ENCODE measurements around the gene LARGE1. TPM values are rescaled to one million over a fixed set of nuclear protein-coding genes. Genes with fewer than 3 reads are reported as not detected.

LARGE1 gene
- total and polyA plus RNA-seq, 2 of the 13 experiments (the other 11 are each of a cell fraction or from before 2014, with no cell fraction given) = 8.4 to 11.0 TPM

DNA sequence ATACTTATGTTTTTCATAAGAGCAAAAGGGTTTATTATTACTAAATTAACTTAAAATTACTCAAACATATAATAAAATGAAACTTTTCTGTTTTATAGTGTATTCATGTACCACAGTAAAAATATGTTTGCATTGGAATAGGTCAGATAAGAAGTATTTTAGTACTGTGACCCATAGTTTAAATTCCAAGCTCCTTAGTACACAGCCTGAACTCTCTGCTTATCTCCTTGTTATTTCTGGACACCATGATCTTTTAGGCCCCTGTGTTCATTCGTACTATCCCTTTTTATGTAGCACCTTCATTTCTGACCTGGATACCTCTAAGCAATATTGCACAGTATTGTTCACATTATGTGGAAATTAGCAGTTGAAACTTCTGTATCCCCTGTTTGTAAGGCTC, 565.3 kb downstream of the LARGE1 start (continued):
- TF ChIP-seq, protein P1, sequence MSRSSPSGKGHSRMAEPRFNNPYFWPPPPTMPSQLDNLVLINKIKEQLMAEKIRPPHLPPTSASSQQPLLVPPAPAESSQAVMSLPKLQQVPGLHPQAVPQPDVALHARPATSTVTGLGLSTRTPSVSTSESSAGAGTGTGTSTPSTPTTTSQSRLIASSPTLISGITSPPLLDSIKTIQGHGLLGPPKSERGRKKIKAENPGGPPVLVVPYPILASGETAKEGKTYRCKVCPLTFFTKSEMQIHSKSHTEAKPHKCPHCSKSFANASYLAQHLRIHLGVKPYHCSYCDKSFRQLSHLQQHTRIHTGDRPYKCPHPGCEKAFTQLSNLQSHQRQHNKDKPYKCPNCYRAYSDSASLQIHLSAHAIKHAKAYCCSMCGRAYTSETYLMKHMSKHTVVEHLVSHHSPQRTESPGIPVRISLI (CRISPR knock-in tag; IDR thresholded peaks at IDR 0.05; ENCODE audit: borderline replicate concordance) = no peak
- TF ChIP-seq ESRRA (CRISPR knock-in tag; IDR thresholded peaks at IDR 0.05; ENCODE audit: low read depth) = no peak

DNA sequence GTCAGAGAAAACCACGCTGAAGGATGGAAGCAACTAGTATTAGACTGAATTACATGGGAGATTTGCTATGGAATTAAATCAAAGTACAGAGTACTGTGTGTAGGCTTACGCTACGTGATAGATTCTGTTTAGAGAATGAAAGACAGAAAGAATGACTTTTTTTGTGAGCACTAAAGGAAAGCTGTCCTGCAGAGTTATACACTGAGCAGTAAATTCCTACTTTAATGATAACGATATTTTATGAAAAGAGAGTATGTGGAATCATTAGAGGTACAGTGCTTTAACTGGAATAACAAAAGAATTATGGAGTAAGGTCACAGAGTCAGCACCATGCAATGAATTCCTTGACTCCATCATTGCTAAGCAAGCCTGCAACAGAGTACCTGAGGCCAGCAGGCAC, 566.8 kb downstream of the LARGE1 start:
- TF ChIP-seq KDM5B (CRISPR knock-in tag; IDR thresholded peaks at IDR 0.05; ENCODE audit: borderline replicate concordance) (no peak), TEAD3 (CRISPR knock-in tag; optimal IDR thresholded peaks at IDR 0.05; ENCODE audit: borderline replicate concordance) (no peak), ZNF10 (CRISPR knock-in tag; IDR thresholded peaks at IDR 0.05; ENCODE audit: borderline replicate concordance, low read depth) (no peak), ZSCAN29 (CRISPR knock-in tag; conservative IDR thresholded peaks at IDR 0.05) (no peak), ZNF780A (CRISPR knock-in tag; IDR thresholded peaks at IDR 0.05) (no peak), JDP2 (CRISPR knock-in tag; IDR thresholded peaks at IDR 0.05; ENCODE audit: borderline replicate concordance) (no peak), NAIF1 (CRISPR knock-in tag; IDR thresholded peaks at IDR 0.05; ENCODE audit: borderline replicate concordance) (no peak), ZNF234 (CRISPR knock-in tag; conservative IDR thresholded peaks at IDR 0.05) (no peak), SP4 (CRISPR knock-in tag; IDR thresholded peaks at IDR 0.05) (no peak), RFX5 (IDR thresholded peaks at IDR 0.05; ENCODE audit: low read depth, low read length) (no peak), NFYC (CRISPR knock-in tag; IDR thresholded peaks at IDR 0.05) (no peak), ZNF674 (CRISPR knock-in tag; IDR thresholded peaks at IDR 0.05; ENCODE audit: low read depth) (no peak), ZNF7 (CRISPR knock-in tag; IDR thresholded peaks at IDR 0.05) (no peak), FOXK1 (CRISPR knock-in tag; IDR thresholded peaks at IDR 0.05; ENCODE audit: borderline replicate concordance, low read depth) (no peak)
- TF ChIP-seq, protein P2, sequence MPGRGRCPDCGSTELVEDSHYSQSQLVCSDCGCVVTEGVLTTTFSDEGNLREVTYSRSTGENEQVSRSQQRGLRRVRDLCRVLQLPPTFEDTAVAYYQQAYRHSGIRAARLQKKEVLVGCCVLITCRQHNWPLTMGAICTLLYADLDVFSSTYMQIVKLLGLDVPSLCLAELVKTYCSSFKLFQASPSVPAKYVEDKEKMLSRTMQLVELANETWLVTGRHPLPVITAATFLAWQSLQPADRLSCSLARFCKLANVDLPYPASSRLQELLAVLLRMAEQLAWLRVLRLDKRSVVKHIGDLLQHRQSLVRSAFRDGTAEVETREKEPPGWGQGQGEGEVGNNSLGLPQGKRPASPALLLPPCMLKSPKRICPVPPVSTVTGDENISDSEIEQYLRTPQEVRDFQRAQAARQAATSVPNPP (CRISPR knock-in tag; IDR thresholded peaks at IDR 0.05) = no peak
- TF ChIP-seq, protein P3, sequence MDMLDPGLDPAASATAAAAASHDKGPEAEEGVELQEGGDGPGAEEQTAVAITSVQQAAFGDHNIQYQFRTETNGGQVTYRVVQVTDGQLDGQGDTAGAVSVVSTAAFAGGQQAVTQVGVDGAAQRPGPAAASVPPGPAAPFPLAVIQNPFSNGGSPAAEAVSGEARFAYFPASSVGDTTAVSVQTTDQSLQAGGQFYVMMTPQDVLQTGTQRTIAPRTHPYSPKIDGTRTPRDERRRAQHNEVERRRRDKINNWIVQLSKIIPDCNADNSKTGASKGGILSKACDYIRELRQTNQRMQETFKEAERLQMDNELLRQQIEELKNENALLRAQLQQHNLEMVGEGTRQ (IDR thresholded peaks at IDR 0.05; ENCODE audit: low read depth, low read length) = no peak
- TF ChIP-seq, protein P3 (CRISPR knock-in tag; IDR thresholded peaks at IDR 0.05; ENCODE audit: borderline replicate concordance) = no peak
- TF ChIP-seq, protein P4, sequence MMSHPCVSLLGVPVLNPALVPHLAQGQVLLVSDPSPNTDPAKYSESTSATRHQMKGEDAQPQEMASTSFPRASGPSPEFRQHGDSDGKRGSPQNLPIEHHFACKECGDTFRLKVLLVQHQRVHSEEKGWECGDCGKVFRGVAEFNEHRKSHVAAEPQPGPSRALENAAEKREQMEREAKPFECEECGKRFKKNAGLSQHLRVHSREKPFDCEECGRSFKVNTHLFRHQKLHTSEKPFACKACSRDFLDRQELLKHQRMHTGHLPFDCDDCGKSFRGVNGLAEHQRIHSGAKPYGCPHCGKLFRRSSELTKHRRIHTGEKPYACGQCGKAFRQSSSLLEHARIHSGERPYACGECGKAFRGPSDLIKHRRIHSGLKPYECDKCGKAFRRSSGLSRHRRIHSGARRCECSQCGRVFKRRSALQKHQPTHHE (CRISPR knock-in tag; IDR thresholded peaks at IDR 0.05; ENCODE audit: borderline replicate concordance) = no peak
- no peak for ATAC-seq
- ChIA-PET CTCF (ENCODE audit: low intra/inter-chr PET ratio, low total read pairs) (no interaction called here), POLR2A (no interaction called here)
- Histone ChIP-seq H3K4me1 (ENCODE audit: insufficient read depth, low read length) (peaks cover 20% of the 10 kb centered on the region), H3K36me3 (replicated peaks in 1 of 2; ENCODE audit: control insufficient read depth in 1 of 2, insufficient read depth in 2 of 2, low read length in 2 of 2) (peaks cover 0 to 1% of the 10 kb centered on the region in 2 experiments; a peak in 1 of 5 replicates), H2AFZ (ENCODE audit: low read length) (no peak overlapping the region), H3K27ac (ENCODE audit: extremely low read length, insufficient read depth, low read length) (no peak overlapping the region), H3K4me2 (ENCODE audit: low read depth, low read length) (no peak overlapping the region), H3K79me2 (ENCODE audit: insufficient read depth, low read length) (no peaks in the 10 kb centered on the region), H4K20me1 (ENCODE audit: insufficient read depth, low read length) (no peaks in the 10 kb centered on the region), H3K4me3 (replicated peaks in 1 of 3; ENCODE audit: insufficient read depth in 1 of 3, low read depth in 2 of 3, low read length in 3 of 3) (no peak overlapping the region), H3K27me3 (ENCODE audit: control insufficient read depth in 1 of 2, insufficient read depth in 2 of 2, low read length in 2 of 2) (no peaks in the 10 kb centered on the region), H3K9ac (ENCODE audit: insufficient read depth, low read depth, low read length) (no peak overlapping the region), H3K9me3 (ENCODE audit: low read length) (no peaks in the 10 kb centered on the region)
- no peak for DNase-seq (ENCODE audit: low spot score)
- 94% methylated on average over 4 of the region's 4 CpGs for WGBS (ENCODE audit: low lambda C conversion rate)
- no peak for FAIRE-seq
- intact Hi-C loops (cut with micrococcal nuclease; ENCODE audit: unreplicated experiment) = no loop called here
- in situ Hi-C loops (cut with HindIII; ENCODE audit: extremely low pct_ligation_motif_present, low pct_unique_long_range_greater_than_20kb) = no loop called here
- BruUV-seq (replicated peaks) = no TSS peak
